A673 (cell line): ENCODE results near the gene SERPINH1. TPM values are rescaled to one million over a fixed set of nuclear protein-coding genes. Genes with fewer than 3 reads are reported as not detected.

ENCODE experiments used
- BruUV-seq: library from RNA; stranded (reverse); fragments of 400-500 nt; replicated peaks from 2 replicates; lab custom pipeline; 2021; lab: Mats Ljungman, UMichigan
- CTCF ChIA-PET: fragments of 300-600 bp; sonication (Branson Sonifier 250); formaldehyde crosslinking; loops from one replicate; lab custom pipeline; 2022; ENCODE audit warnings: antibody characterized with exemption; lab: Charles Lee
- POLR2A ChIA-PET: fragments of 300-600 bp; sonication (Branson Sonifier 250); formaldehyde crosslinking; loops from one replicate; lab custom pipeline; 2022; ENCODE audit warnings: antibody characterized with exemption; ENCODE audit not compliant: low non-redundant PET; lab: Charles Lee
- DNase-seq: peaks from one replicate; pipeline ENCODE4 v3.0.0-alpha.2; 2015; ENCODE audit warnings: low spot score
- H3K27ac ChIP-seq: fragments of 200-600 bp; sonication (generic); 2 replicates; pipeline ENCODE4 v1.5.1; 2016; ENCODE audit warnings: mixed run types, low read depth, mild to moderate bottlenecking, mixed read lengths, antibody characterized with exemption, low read length; ENCODE audit not compliant: poor library complexity, severe bottlenecking
- H3K27me3 ChIP-seq: fragments of 200-600 bp; sonication (generic); replicated peaks from 2 replicates; pipeline ENCODE4 v1.6.1; 2017; ENCODE audit warnings: mixed run types, low read depth, mild to moderate bottlenecking, mixed read lengths, antibody characterized with exemption, low read length; ENCODE audit not compliant: insufficient read depth, poor library complexity
- H3K36me3 ChIP-seq: fragments of 200-600 bp; sonication (generic); 2 replicates; pipeline ENCODE4 v1.6.1; 2016; ENCODE audit warnings: mixed run types, mild to moderate bottlenecking, mixed read lengths, antibody characterized with exemption, low read length; ENCODE audit not compliant: insufficient read depth, poor library complexity, severe bottlenecking
- H3K4me1 ChIP-seq: fragments of 200-600 bp; sonication (generic); 2 replicates; pipeline ENCODE4 v1.6.1; 2017; ENCODE audit warnings: mixed run types, mild to moderate bottlenecking, mixed read lengths, antibody characterized with exemption, low read length; ENCODE audit not compliant: insufficient read depth, poor library complexity, severe bottlenecking
- H3K4me3 ChIP-seq: fragments of 200-600 bp; sonication (generic); 2 replicates; pipeline ENCODE4 v1.5.1; 2016; ENCODE audit warnings: low read depth, mixed run types, mild to moderate bottlenecking, mixed read lengths, low read length; ENCODE audit not compliant: poor library complexity, severe bottlenecking
- H3K9me3 ChIP-seq: fragments of 200-600 bp; sonication (generic); 2 replicates; pipeline ENCODE4 v1.6.1; 2016; ENCODE audit warnings: mixed run types, low read depth, mild to moderate bottlenecking, mixed read lengths, antibody characterized with exemption, low read length; ENCODE audit not compliant: poor library complexity, severe bottlenecking
- CTCF ChIP-seq: fragments of 300-800, 200-600 bp; sonication (generic); conservative IDR thresholded peaks from 2 replicates; pipeline ENCODE4 v1.5.1; 2017; ENCODE audit warnings: low read depth, mild to moderate bottlenecking, antibody characterized with exemption, low read length, moderate library complexity, mixed read lengths
- EZH2 ChIP-seq: fragments of 200-600 bp; sonication (generic); IDR thresholded peaks from 2 replicates; pipeline ENCODE4 v1.6.1; 2017; ENCODE audit warnings: borderline replicate concordance, low read depth, mild to moderate bottlenecking, mixed read lengths, antibody characterized with exemption, low read length; ENCODE audit not compliant: poor library complexity, severe bottlenecking
- intact Hi-C: fragments of 100-400 bp; cut with micrococcal nuclease; formaldehyde crosslinking; loops from one replicate; pipeline ENCODE4 v1.10.0; 2022; ENCODE audit not compliant: unreplicated experiment
- total RNA-seq: library from RNA; stranded (reverse); gene quantifications from 2 replicates; pipeline ENCODE4 v1.2.3, GENCODE V29; 2021

The SERPINH1 gene
- total RNA-seq, 1 experiment from 2014 or later, result 268 TPM

- no TSS peak for BruUV-seq
- ChIA-PET POLR2A (interaction anchor here (0.6 kb wide), 1 partner anchor 93 kb away, joined by 3 read pairs; no protein-coding TSS in a partner anchor), CTCF (interaction anchor here (0.6 kb wide), 1 partner anchor 21 kb away, joined by 3 read pairs; no protein-coding TSS in a partner anchor)
- intact Hi-C loops, result no loop called here
- Histone ChIP-seq H3K4me3 (no peak overlapping the region), H3K9me3 (no peaks in the 10 kb centered on the region), H3K27ac (no peak overlapping the region), H3K4me1 (peaks cover 2% of the 10 kb centered on the region), H3K36me3 (peaks cover 32% of the 10 kb centered on the region), H3K27me3 (no peaks in the 10 kb centered on the region)
- no peak for DNase-seq
- no peak for TF ChIP-seq EZH2
- TF ChIP-seq CTCF, result no peak
These were observed 14.0 kb downstream of the SERPINH1 start for GRCh38 chr11:75576017-75576416.

GRCh38 chr11:75576499-75576918 is 14.5 kb downstream of the SERPINH1 start:
- peaks cover 27% of the 10 kb centered on the region for H3K36me3 ChIP-seq
- intact Hi-C loops, result no loop called here
- ChIA-PET POLR2A (interaction anchor here (0.6 to 0.7 kb wide), 3 partner anchors 94 to 352 kb away, joined by 3 to 7 read pairs (median 4); no protein-coding TSS in a partner anchor), CTCF (interaction anchor here (0.6 kb wide), 3 partner anchors 14 to 38 kb away, joined by 3 to 4 read pairs (median 3); no protein-coding TSS in a partner anchor)
- no peaks in the 10 kb centered on the region for H3K27me3 ChIP-seq
- no peak overlapping the region for H3K4me3 ChIP-seq
- TF ChIP-seq EZH2, result no peak
- TF ChIP-seq CTCF, result no peak
- DNase-seq, result no peak
- BruUV-seq, result no TSS peak
- H3K4me1 ChIP-seq, result peaks cover 2% of the 10 kb centered on the region
- H3K27ac ChIP-seq, result no peak overlapping the region
- H3K9me3 ChIP-seq, result no peaks in the 10 kb centered on the region

DNA sequence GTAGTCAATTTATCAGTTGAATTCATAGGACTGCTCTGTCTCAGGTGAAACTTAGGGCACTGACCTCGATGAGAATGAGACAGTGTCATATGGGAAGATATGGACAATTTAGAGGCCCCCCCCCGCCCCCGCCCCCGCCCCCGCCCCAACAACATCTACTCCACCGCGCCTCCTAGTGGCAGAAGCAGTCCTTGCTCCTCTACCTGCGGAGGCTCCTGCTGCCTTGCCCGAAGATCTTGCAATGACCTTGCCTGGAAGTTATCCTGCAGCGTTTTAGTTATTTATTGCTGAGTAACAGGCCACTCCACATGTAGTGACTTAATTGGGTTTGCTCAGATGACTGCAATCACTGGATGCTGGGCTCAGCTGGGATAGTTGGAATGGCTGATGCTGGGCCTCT is 15.2 kb downstream of the SERPINH1 start:
- Histone ChIP-seq H3K9me3 (no peaks in the 10 kb centered on the region), H3K27me3 (no peaks in the 10 kb centered on the region), H3K4me3 (no peak overlapping the region), H3K4me1 (peaks cover 2% of the 10 kb centered on the region), H3K27ac (no peak overlapping the region), H3K36me3 (peaks cover 20% of the 10 kb centered on the region)
- BruUV-seq, result no TSS peak
- TF ChIP-seq CTCF (peak; percentile 61), EZH2 (no peak)
- peak; percentile 58 for DNase-seq
- CTCF ChIA-PET, result interaction anchor here (0.6 kb wide), 1 partner anchor 37 kb away, joined by 3 read pairs; no protein-coding TSS in a partner anchor
- POLR2A ChIA-PET, result interaction anchor here (0.7 kb wide), 2 partner anchors 162 to 352 kb away, joined by 4 to 7 read pairs; no protein-coding TSS in a partner anchor
- intact Hi-C loops, result loop anchor here (1.0 kb wide), 1 partner anchor 30 kb away; no protein-coding TSS in a partner anchor
